GM21723 (cell line): Measurements from ENCODE around the gene CD248.
"Not testable (repeated sequence)": the region's sequence is repeated elsewhere in the genome, so short reads cannot be mapped to it uniquely, and the experiment has no call there.

Source experiments
- ATAC-seq: cut with Tn5 transposase; IDR thresholded peaks from one replicate; pipeline ENCODE4 v1.9.1; 2021; ENCODE audit warnings: mild to moderate bottlenecking, moderate library complexity; ENCODE audit not compliant: unreplicated experiment

The CD248 gene

GRCh38 chr11:66329165-66329673 lies 12.4 kb upstream of the CD248 start:
- ATAC-seq: no peak

- ATAC-seq: peak; percentile 72
Measured at GRCh38 chr11:66328302-66329144, 11.7 kb upstream of the CD248 start.

- no peak for ATAC-seq
Measured at GRCh38 chr11:66328031-66328301, 11.1 kb upstream of the CD248 start.

- ATAC-seq: no peak
Measured at GRCh38 chr11:66327171-66328030, 10.6 kb upstream of the CD248 start.

GRCh38 chr11:66326261-66327111 lies 9.6 kb upstream of the CD248 start:
- ATAC-seq: no peak

- no peak for ATAC-seq
Measured at GRCh38 chr11:66325263-66325671, 8.4 kb upstream of the CD248 start.

- no peak for ATAC-seq
Measured at GRCh38 chr11:66324664-66325063, 7.8 kb upstream of the CD248 start.

GRCh38 chr11:66323684-66324083 lies 6.8 kb upstream of the CD248 start:
- ATAC-seq: no peak

GRCh38 chr11:66322732-66323427 lies 6.0 kb upstream of the CD248 start:
- ATAC-seq: no peak

- no peak for ATAC-seq
Measured at GRCh38 chr11:66321606-66322005, 4.8 kb upstream of the CD248 start.

GRCh38 chr11:66320748-66321147 lies 3.9 kb upstream of the CD248 start:
- ATAC-seq: not testable (repeated sequence)

- ATAC-seq: not testable (repeated sequence)
Measured at GRCh38 chr11:66320289-66320688, 3.4 kb upstream of the CD248 start.

- ATAC-seq: no peak
Measured at GRCh38 chr11:66318600-66318970, 1.7 kb upstream of the CD248 start.

- ATAC-seq: no peak
Measured at GRCh38 chr11:66317723-66318599, 1.1 kb upstream of the CD248 start.

GRCh38 chr11:66317322-66317722 lies 478 bp upstream of the CD248 start:
- no peak for ATAC-seq

GRCh38 chr11:66315921-66316811 lies 678 bp downstream of the CD248 start:
- no peak for ATAC-seq

GRCh38 chr11:66315498-66315885 lies 1.4 kb downstream of the CD248 start:
- ATAC-seq: no peak
